HepG2 (cell line): ENCODE measurements around the gene RYR2. TPM values are rescaled to one million over a fixed set of nuclear protein-coding genes. Genes with fewer than 3 reads are reported as not detected.

ENCODE experiments used
- ATAC-seq: fragments of 200-7000 bp; cut with Tn5 transposase; 3 replicates; pipeline ENCODE4 v1.9.1; 2020; ENCODE audit warnings: mild to moderate bottlenecking, moderate library complexity
- BruUV-seq: library from RNA; stranded (reverse); fragments of 400-500 nt; replicated peaks from 2 replicates; lab custom pipeline; 2021; lab: Mats Ljungman, UMichigan
- CTCF ChIA-PET: fragments of 300-600 bp; formaldehyde crosslinking; extraction: SDS; loops from one replicate; lab custom pipeline; 2021; ENCODE audit warnings: low total read pairs, inconsistent platforms, low intra/inter-chr PET ratio; lab: Yijun Ruan, JAX
- POLR2A ChIA-PET: fragments of 350-600 bp; sonication (Branson Sonifier 250); formaldehyde crosslinking; loops from one replicate; lab custom pipeline; 2020; ENCODE audit warnings: antibody characterized with exemption, inconsistent platforms; lab: Yijun Ruan, JAX
- DNase-seq: peaks from one replicate; pipeline ENCODE4 v3.0.0-alpha.2; 2015; ENCODE audit warnings: low spot score
- FAIRE-seq: peaks from 3 replicates; lab custom pipeline; 2011; peaks lifted over from hg19 to GRCh38; lab: Jason Lieb, UNC
- H2AFZ ChIP-seq: one replicate; pipeline ENCODE4 v1.6.1; 2011; ENCODE audit warnings: low read length, inconsistent platforms
- H3K27ac ChIP-seq: fragments of 300-600 bp; 3 replicates; pipeline ENCODE4 v1.8.0; 2011; ENCODE audit warnings: mixed run types, mild to moderate bottlenecking, mixed read lengths, low read length, inconsistent platforms; ENCODE audit not compliant: insufficient read depth; ENCODE audit errors: extremely low read length
- H3K27me3 ChIP-seq, 2 experiments: fragments of 200-600 bp in 1 of 2; 2 replicates in 1 of 2; 3 replicates in 1 of 2; pipeline versions ENCODE4 v1.6.0 to v1.8.0; 2011; ENCODE audit warnings: low read length in 2 of 2, mild to moderate bottlenecking in 2 of 2, moderate library complexity in 2 of 2, inconsistent platforms in 1 of 2; ENCODE audit not compliant: insufficient read depth in 2 of 2, control insufficient read depth in 1 of 2
- H3K36me3 ChIP-seq, 2 experiments: fragments of 200-600 bp in 1 of 2; replicated peaks in 1 of 2; 2 replicates in 1 of 2; 3 replicates in 1 of 2; pipeline versions ENCODE4 v1.5.1 to v1.8.0; 2011; ENCODE audit warnings: low read length in 2 of 2, inconsistent platforms in 1 of 2; ENCODE audit not compliant: insufficient read depth in 2 of 2, control insufficient read depth in 1 of 2
- H3K4me1 ChIP-seq: 2 replicates; pipeline ENCODE4 v1.5.1; 2012; ENCODE audit warnings: low read length, inconsistent platforms; ENCODE audit not compliant: insufficient read depth
- H3K4me2 ChIP-seq: 2 replicates; pipeline ENCODE4 v1.6.0; 2011; ENCODE audit warnings: low read depth, low read length, inconsistent platforms
- H3K4me3 ChIP-seq, 3 experiments: fragments of 200-600 bp in 1 of 3; sonication (generic), shearing (Covaris generic) in 1 of 3; replicated peaks in 1 of 3; 2 replicates each; pipeline ENCODE4 v1.5.1; 2011 to 2016; ENCODE audit warnings: low read length in 3 of 3, inconsistent platforms in 2 of 3, low read depth in 2 of 3, mild to moderate bottlenecking in 2 of 3, control low read depth in 1 of 3, mixed read lengths in 1 of 3; ENCODE audit not compliant: insufficient read depth in 1 of 3
- H3K79me2 ChIP-seq: one replicate; pipeline ENCODE4 v1.6.1; 2011; ENCODE audit warnings: low read length, inconsistent platforms; ENCODE audit not compliant: insufficient read depth
- H3K9ac ChIP-seq: 2 replicates; pipeline ENCODE4 v1.6.0; 2011; ENCODE audit warnings: mild to moderate bottlenecking, low read depth, low read length, inconsistent platforms; ENCODE audit not compliant: insufficient read depth
- H3K9me3 ChIP-seq: 2 replicates; pipeline ENCODE4 v1.5.1; 2012; ENCODE audit warnings: mild to moderate bottlenecking, low read length
- H4K20me1 ChIP-seq: 2 replicates; pipeline ENCODE4 v1.6.0; 2011; ENCODE audit warnings: inconsistent platforms, mild to moderate bottlenecking, low read length, moderate library complexity; ENCODE audit not compliant: insufficient read depth
- CEBPG ChIP-seq: IDR thresholded peaks from 2 replicates; pipeline ENCODE4 v1.6.1; 2016
- DNMT3B ChIP-seq: conservative IDR thresholded peaks from 2 replicates; pipeline ENCODE4 v1.6.1; 2016; ENCODE audit warnings: missing biosample characterization, control low read depth
- FOXK2 ChIP-seq: fragments of 450-650 bp; IDR thresholded peaks from 2 replicates; pipeline ENCODE4 v1.6.1; 2016
- PAX8 ChIP-seq: sonication (generic); formaldehyde crosslinking; IDR thresholded peaks from 2 replicates; pipeline ENCODE4 v1.8.0; 2022; ENCODE audit warnings: mild to moderate bottlenecking, missing genetic modification reagents, borderline replicate concordance
- POLR2AphosphoS2 ChIP-seq: IDR thresholded peaks from 2 replicates; pipeline ENCODE4 v1.6.1; 2011; ENCODE audit warnings: low read depth, low read length, improper control_type of control experiment
- ZNF230 ChIP-seq: sonication (generic); formaldehyde crosslinking; IDR thresholded peaks from 2 replicates; pipeline ENCODE4 v1.4.0; 2020; ENCODE audit warnings: mild to moderate bottlenecking, missing genetic modification reagents
- ZNF326 ChIP-seq: sonication (generic); formaldehyde crosslinking; IDR thresholded peaks from 2 replicates; pipeline ENCODE4 v1.4.0; 2020; ENCODE audit warnings: missing genetic modification reagents, borderline replicate concordance
- ZNF513 ChIP-seq: sonication (generic); formaldehyde crosslinking; conservative IDR thresholded peaks from 2 replicates; pipeline ENCODE4 v1.5.0; 2020; ENCODE audit warnings: missing genetic modification reagents
- ZNF7 ChIP-seq: IDR thresholded peaks from 2 replicates; pipeline ENCODE4 v1.6.1; 2016; ENCODE audit warnings: missing biosample characterization, missing genetic modification reagents
- ZSCAN5A ChIP-seq: sonication (generic); formaldehyde crosslinking; IDR thresholded peaks from 2 replicates; pipeline ENCODE4 v1.8.0; 2022; ENCODE audit warnings: mild to moderate bottlenecking, missing genetic modification reagents, borderline replicate concordance
- WGBS: methylation state at CpG from one replicate; pipeline ENCODE4 v1.1.6; 2017; ENCODE audit warnings: low lambda C conversion rate; 5-methylcytosine and 5-hydroxymethylcytosine counted together
- in situ Hi-C: cut with HindIII; loops from 2 replicates; pipeline ENCODE4 v1.10.0; 2017; ENCODE audit warnings: low pct_unique_long_range_greater_than_20kb; ENCODE audit not compliant: extremely low pct_ligation_motif_present
- intact Hi-C: fragments of 100-400 bp; cut with micrococcal nuclease; formaldehyde crosslinking; loops from one replicate; pipeline ENCODE4 v1.10.0; 2022; ENCODE audit not compliant: unreplicated experiment
- polyA plus RNA-seq, 8 experiments: library from polyadenylated mRNA; depleted of rRNA in 3 of 8; stranded (reverse) in 7 of 8; unstranded in 1 of 8; fragments of >200 nt; fragmentation: Illumina TruSeq in 4 of 8; extraction: Trizol in 4 of 8; gene quantifications; 2 replicates each; pipeline versions ENCODE4 v1.2.1 to v1.2.3, GENCODE V29; 2011 to 2016; ENCODE audit warnings: low read depth in 4 of 8, missing spikeins in 1 of 8, mixed read lengths in 1 of 8; ENCODE audit not compliant: insufficient read depth in 1 of 8
- total RNA-seq, 5 experiments: library from RNA; depleted of rRNA; stranded (reverse); fragments of >200 nt; fragmentation: Illumina TruSeq; extraction: Trizol; gene quantifications; 2 replicates each; pipeline ENCODE4 v1.2.3, GENCODE V29; 2016; ENCODE audit warnings: low read depth in 1 of 5

RYR2 gene
- total and polyA plus RNA-seq, 2 of the 13 experiments (the other 11 are each of a cell fraction or from before 2014, with no cell fraction given), result not detected

- TF ChIP-seq CEBPG, result no peak
- TF ChIP-seq ZNF7 (CRISPR knock-in tag), result no peak
- TF ChIP-seq ZNF513 (CRISPR knock-in tag), result no peak
- no peak for TF ChIP-seq DNMT3B (CRISPR knock-in tag)
- no peak for TF ChIP-seq ZNF230 (CRISPR knock-in tag)
- TF ChIP-seq ZSCAN5A (CRISPR knock-in tag), result no peak
- TF ChIP-seq ZNF326 (CRISPR knock-in tag), result no peak
- no peak for TF ChIP-seq FOXK2
- no peak for TF ChIP-seq PAX8
- TF ChIP-seq POLR2AphosphoS2, result no peak
- TF ChIP-seq, all 625 proteins: peak for 0
- intact Hi-C loops, result no loop called here
- 1% methylated on average over 3 of the region's 3 CpGs for WGBS
These were observed 17.3 kb downstream of the RYR2 start for GRCh38 chr1:237059244-237059643.

More at GRCh38 chr1:237059244-237059643, 17.3 kb downstream of the RYR2 start:
- H2AFZ ChIP-seq, result no peak overlapping the region
- no peak overlapping the region for H3K4me3 ChIP-seq
- no peak overlapping the region for H3K4me2 ChIP-seq
- POLR2A ChIA-PET, result no interaction called here
- ATAC-seq (no peak), FAIRE-seq (no peak), DNase-seq (no peak)
- no peaks in the 10 kb centered on the region for H4K20me1 ChIP-seq
- CTCF ChIA-PET, result no interaction called here
- no TSS peak for BruUV-seq
- no peaks in the 10 kb centered on the region for H3K36me3 ChIP-seq
- H3K27ac ChIP-seq, result no peak overlapping the region
- in situ Hi-C loops, result no loop called here
- H3K9me3 ChIP-seq, result no peaks in the 10 kb centered on the region
- no peaks in the 10 kb centered on the region for H3K4me1 ChIP-seq
- H3K79me2 ChIP-seq, result no peaks in the 10 kb centered on the region
- no peak overlapping the region for H3K9ac ChIP-seq
- peaks cover 0 to 11% of the 10 kb centered on the region in 2 experiments; a peak in 2 of 5 replicates for H3K27me3 ChIP-seq
